Panc1 (cell line): Measurements from ENCODE around the gene ZBTB43.

Experiments
- POLR2AphosphoS5 ChIP-seq: IDR thresholded peaks from 2 replicates; pipeline ENCODE4 v1.6.1; 2012; ENCODE audit warnings: mild to moderate bottlenecking, low read depth, low read length, moderate library complexity
- SIN3A ChIP-seq: IDR thresholded peaks from 2 replicates; pipeline ENCODE4 v1.6.1; 2012; ENCODE audit warnings: low read depth, mild to moderate bottlenecking, low read length, moderate library complexity, borderline replicate concordance; ENCODE audit not compliant: insufficient read depth
- TCF7L2 ChIP-seq: IDR thresholded peaks from 2 replicates; pipeline ENCODE4 v1.6.1; 2011; ENCODE audit warnings: mild to moderate bottlenecking, low read depth, low read length, inconsistent platforms
- TF ChIP-seq, protein P1 (sequence below): fragments of 450-650 bp; IDR thresholded peaks from 2 replicates; pipeline ENCODE4 v1.5.1; 2017; ENCODE audit warnings: mild to moderate bottlenecking
- TF ChIP-seq, protein P2 (sequence below), 2 experiments: IDR thresholded peaks; 2 replicates each; pipeline ENCODE4 v1.6.1; 2011 to 2012; ENCODE audit warnings: low read depth in 2 of 2, control low read depth in 1 of 2, low read length in 1 of 2, mild to moderate bottlenecking in 1 of 2, moderate library complexity in 1 of 2; ENCODE audit not compliant: insufficient read depth in 1 of 2

DNA sequence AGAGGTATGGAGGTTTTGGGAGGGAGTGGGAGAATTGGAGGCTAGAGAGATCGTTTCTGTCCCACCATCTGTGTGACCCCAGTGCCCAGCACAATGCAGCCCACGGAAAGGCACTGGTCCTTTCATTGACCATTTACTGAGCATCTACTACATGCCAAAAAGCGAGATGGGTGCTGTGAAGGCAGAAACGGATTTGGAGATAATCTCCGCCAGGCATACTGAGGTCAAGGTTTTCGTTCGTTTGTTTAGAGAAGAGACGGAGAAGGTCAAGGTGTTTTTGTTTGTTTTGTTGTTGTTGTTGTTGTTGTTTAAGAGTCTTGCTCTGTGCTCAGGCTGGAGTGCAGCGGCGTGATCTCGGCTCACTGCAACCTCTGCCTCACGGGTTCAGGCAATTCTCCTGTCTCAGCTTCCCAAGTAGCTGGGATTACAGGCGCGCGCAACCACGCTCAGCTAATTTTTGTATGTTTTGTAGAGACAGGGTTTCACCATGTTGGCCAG lies 593 bp upstream of the ZBTB43 start:
- TF ChIP-seq, protein P1, sequence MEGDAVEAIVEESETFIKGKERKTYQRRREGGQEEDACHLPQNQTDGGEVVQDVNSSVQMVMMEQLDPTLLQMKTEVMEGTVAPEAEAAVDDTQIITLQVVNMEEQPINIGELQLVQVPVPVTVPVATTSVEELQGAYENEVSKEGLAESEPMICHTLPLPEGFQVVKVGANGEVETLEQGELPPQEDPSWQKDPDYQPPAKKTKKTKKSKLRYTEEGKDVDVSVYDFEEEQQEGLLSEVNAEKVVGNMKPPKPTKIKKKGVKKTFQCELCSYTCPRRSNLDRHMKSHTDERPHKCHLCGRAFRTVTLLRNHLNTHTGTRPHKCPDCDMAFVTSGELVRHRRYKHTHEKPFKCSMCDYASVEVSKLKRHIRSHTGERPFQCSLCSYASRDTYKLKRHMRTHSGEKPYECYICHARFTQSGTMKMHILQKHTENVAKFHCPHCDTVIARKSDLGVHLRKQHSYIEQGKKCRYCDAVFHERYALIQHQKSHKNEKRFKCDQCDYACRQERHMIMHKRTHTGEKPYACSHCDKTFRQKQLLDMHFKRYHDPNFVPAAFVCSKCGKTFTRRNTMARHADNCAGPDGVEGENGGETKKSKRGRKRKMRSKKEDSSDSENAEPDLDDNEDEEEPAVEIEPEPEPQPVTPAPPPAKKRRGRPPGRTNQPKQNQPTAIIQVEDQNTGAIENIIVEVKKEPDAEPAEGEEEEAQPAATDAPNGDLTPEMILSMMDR: no peak
- TF ChIP-seq POLR2AphosphoS5 (no peak), SIN3A (no peak), TCF7L2 (no peak)
- TF ChIP-seq, protein P2, sequence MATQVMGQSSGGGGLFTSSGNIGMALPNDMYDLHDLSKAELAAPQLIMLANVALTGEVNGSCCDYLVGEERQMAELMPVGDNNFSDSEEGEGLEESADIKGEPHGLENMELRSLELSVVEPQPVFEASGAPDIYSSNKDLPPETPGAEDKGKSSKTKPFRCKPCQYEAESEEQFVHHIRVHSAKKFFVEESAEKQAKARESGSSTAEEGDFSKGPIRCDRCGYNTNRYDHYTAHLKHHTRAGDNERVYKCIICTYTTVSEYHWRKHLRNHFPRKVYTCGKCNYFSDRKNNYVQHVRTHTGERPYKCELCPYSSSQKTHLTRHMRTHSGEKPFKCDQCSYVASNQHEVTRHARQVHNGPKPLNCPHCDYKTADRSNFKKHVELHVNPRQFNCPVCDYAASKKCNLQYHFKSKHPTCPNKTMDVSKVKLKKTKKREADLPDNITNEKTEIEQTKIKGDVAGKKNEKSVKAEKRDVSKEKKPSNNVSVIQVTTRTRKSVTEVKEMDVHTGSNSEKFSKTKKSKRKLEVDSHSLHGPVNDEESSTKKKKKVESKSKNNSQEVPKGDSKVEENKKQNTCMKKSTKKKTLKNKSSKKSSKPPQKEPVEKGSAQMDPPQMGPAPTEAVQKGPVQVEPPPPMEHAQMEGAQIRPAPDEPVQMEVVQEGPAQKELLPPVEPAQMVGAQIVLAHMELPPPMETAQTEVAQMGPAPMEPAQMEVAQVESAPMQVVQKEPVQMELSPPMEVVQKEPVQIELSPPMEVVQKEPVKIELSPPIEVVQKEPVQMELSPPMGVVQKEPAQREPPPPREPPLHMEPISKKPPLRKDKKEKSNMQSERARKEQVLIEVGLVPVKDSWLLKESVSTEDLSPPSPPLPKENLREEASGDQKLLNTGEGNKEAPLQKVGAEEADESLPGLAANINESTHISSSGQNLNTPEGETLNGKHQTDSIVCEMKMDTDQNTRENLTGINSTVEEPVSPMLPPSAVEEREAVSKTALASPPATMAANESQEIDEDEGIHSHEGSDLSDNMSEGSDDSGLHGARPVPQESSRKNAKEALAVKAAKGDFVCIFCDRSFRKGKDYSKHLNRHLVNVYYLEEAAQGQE (IDR thresholded peaks at IDR 0.05; ENCODE audit: insufficient read depth in 1 of 2, low read depth in 2 of 2, low read length in 1 of 2): no peak
